Gastrocnemius medialis (tissue), 4 donors: ENCODE data around the gene ARHGAP5. TPM values are rescaled to one million over a fixed set of nuclear protein-coding genes. Genes with fewer than 3 reads are reported as not detected.

Source experiments
- ATAC-seq, 2 donors: fragments of 150-250 bp; one replicate each; pipeline ENCODE4 v1.9.1; 2016
- DNase-seq, 2 donors: peaks; one replicate each; pipeline ENCODE4 v3.0.0-alpha.2; 2019
- H3K27ac ChIP-seq, 4 donors: fragments of 200-600 bp; sonication (generic); 1 replicate in 1 of 4; 2 replicates in 3 of 4; pipeline ENCODE4 v1.5.1; 2016 to 2018; ENCODE audit warnings: mild to moderate bottlenecking in 2 of 4, moderate library complexity in 1 of 4
- H3K27me3 ChIP-seq, 3 donors: fragments of 200-600 bp; sonication (generic) in 2 of 3; 1 replicate in 1 of 3; 2 replicates in 2 of 3; pipeline versions ENCODE4 v1.5.1 to v1.6.0; 2016 to 2019; ENCODE audit warnings: mild to moderate bottlenecking in 1 of 3, moderate library complexity in 1 of 3
- H3K36me3 ChIP-seq, 2 donors: fragments of 200-600 bp; sonication (generic) in 1 of 2; one replicate each; pipeline ENCODE4 v1.5.1; 2017 to 2018
- H3K4me1 ChIP-seq, 2 donors: fragments of 200-600 bp; sonication (generic) in 1 of 2; one replicate each; pipeline ENCODE4 v1.5.1; 2016 to 2017; ENCODE audit warnings: mild to moderate bottlenecking in 2 of 2
- H3K4me3 ChIP-seq, 4 donors: fragments of 200-600 bp; sonication (generic) in 3 of 4; 1 replicate in 1 of 4; 2 replicates in 3 of 4; pipeline ENCODE4 v1.5.1; 2016 to 2019; ENCODE audit warnings: mild to moderate bottlenecking in 2 of 4
- H3K9me3 ChIP-seq, 3 donors: fragments of 200-600 bp; sonication (generic) in 2 of 3; 1 replicate in 1 of 3; 2 replicates in 2 of 3; pipeline ENCODE4 v1.5.1; 2016 to 2019
- CTCF ChIP-seq, 5 experiments: fragments of 450-650 bp in 3 of 5; fragments of 200-600 bp in 2 of 5; sonication (generic) in 2 of 5; IDR thresholded peaks in 4 of 5; conservative IDR thresholded peaks in 1 of 5; 1 replicate in 4 of 5; 2 replicates in 1 of 5; pipeline ENCODE4 v1.5.1; 2016 to 2019; ENCODE audit warnings: antibody characterized with exemption in 5 of 5, mild to moderate bottlenecking in 3 of 5, moderate library complexity in 3 of 5
- POLR2A ChIP-seq, 2 donors: fragments of 450-650 bp; IDR thresholded peaks; one replicate each; pipeline ENCODE4 v1.6.1; 2017; ENCODE audit warnings: antibody characterized with exemption in 2 of 2, mild to moderate bottlenecking in 2 of 2, moderate library complexity in 2 of 2
- in situ Hi-C, 4 donors: fragments of 200-750 bp; cut with MboI; loops; one replicate each; pipeline versions ENCODE4 v1.15.0 to v1.8.0; 2017; ENCODE audit warnings: low sequenced_read_pairs in 4 of 4
- intact Hi-C: fragments of 100-400 bp; cut with DNase I; formaldehyde crosslinking; loops from one replicate; pipeline ENCODE4 v1.15.1; 2023; ENCODE audit warnings: low total_unique reads
- total RNA-seq, 4 donors: library from RNA; depleted of rRNA; stranded (reverse); fragments of >200 nt; gene quantifications; one replicate each; pipeline versions ENCODE4 v1.1.0 to v1.2.3, GENCODE V29; 2016

Gene ARHGAP5
- total RNA-seq, 4 donors from 2014 or later = 56.5 to 76.9 (median 66.9) TPM

- no peak overlapping the region for H3K4me3 ChIP-seq
- H3K27me3 ChIP-seq = no peaks in the 10 kb centered on the region
- no peak for ATAC-seq
- H3K9me3 ChIP-seq = no peaks in the 10 kb centered on the region
- H3K4me1 ChIP-seq = peaks cover 44 to 46% of the 10 kb centered on the region in 2 donors
- no peaks in the 10 kb centered on the region for H3K36me3 ChIP-seq
- in situ Hi-C loops = loop anchor here in 1 of 4 donors (25.0 kb wide), 1 partner anchor 477 kb away; no protein-coding TSS in a partner anchor
- DNase-seq = no peak
- TF ChIP-seq POLR2A (IDR thresholded peaks at IDR 0.05) (no peak), CTCF (IDR thresholded peaks at IDR 0.05 in 4 of 5, conservative IDR thresholded peaks at IDR 0.05 in 1 of 5) (no peak)
- intact Hi-C loops = no loop called here
- H3K27ac ChIP-seq = no peak overlapping the region
Measured at GRCh38 chr14:32085182-32085844, 8.2 kb downstream of the ARHGAP5 start.

- no peak for DNase-seq
- peaks cover 0 to 5% of the 10 kb centered on the region in 2 donors for H3K36me3 ChIP-seq
- intact Hi-C loops (no loop called here), in situ Hi-C loops (loop anchor here in 1 of 4 donors (25.0 kb wide), 1 partner anchor 476 kb away; no protein-coding TSS in a partner anchor)
- no peak for ATAC-seq
- TF ChIP-seq CTCF (IDR thresholded peaks at IDR 0.05 in 4 of 5, conservative IDR thresholded peaks at IDR 0.05 in 1 of 5) (no peak), POLR2A (IDR thresholded peaks at IDR 0.05) (no peak)
- H3K4me1 ChIP-seq = peaks cover 41 to 46% of the 10 kb centered on the region in 2 donors
- no peak overlapping the region for H3K4me3 ChIP-seq
- H3K9me3 ChIP-seq = no peaks in the 10 kb centered on the region
- H3K27ac ChIP-seq = no peak overlapping the region
- H3K27me3 ChIP-seq = no peaks in the 10 kb centered on the region
Measured at GRCh38 chr14:32085845-32086383, 8.8 kb downstream of the ARHGAP5 start.

- Histone ChIP-seq H3K9me3 (no peaks in the 10 kb centered on the region), H3K27me3 (no peaks in the 10 kb centered on the region), H3K36me3 (peaks cover 0 to 14% of the 10 kb centered on the region in 2 donors), H3K4me1 (peaks cover 35 to 41% of the 10 kb centered on the region in 2 donors), H3K4me3 (no peak overlapping the region), H3K27ac (no peak overlapping the region)
- no peak for TF ChIP-seq CTCF (IDR thresholded peaks at IDR 0.05 in 4 of 5, conservative IDR thresholded peaks at IDR 0.05 in 1 of 5)
- TF ChIP-seq POLR2A (IDR thresholded peaks at IDR 0.05) = no peak
- intact Hi-C loops (no loop called here), in situ Hi-C loops (loop anchor here in 1 of 4 donors (25.0 kb wide), 1 partner anchor 475 kb away; no protein-coding TSS in a partner anchor)
- no peak for DNase-seq
- ATAC-seq = peak in 1 of 2 donors; percentile 41
Measured at GRCh38 chr14:32087173-32087861, 10.2 kb downstream of the ARHGAP5 start.

DNA sequence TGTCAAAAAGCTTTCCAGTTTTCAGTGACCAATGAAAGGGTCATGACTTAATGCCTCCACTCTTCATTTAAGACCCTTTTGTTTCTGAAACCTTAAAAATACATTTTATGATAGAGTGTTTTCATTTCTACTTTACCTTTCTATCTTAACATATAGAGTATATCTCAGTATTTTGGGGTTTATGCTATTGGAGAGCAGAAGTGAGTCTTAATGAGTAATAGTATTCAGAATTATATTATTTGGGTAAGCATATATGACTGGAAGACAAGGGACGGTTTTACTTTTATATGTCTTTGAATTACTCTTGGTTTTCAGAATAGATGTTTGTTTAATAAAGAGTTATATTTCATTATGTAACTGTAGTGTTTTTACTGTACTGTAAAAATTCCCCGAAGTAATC lies 10.8 kb downstream of the ARHGAP5 start:
- DNase-seq (no peak), ATAC-seq (no peak)
- no peaks in the 10 kb centered on the region for H3K9me3 ChIP-seq
- H3K27me3 ChIP-seq = no peaks in the 10 kb centered on the region
- no peak overlapping the region for H3K4me3 ChIP-seq
- in situ Hi-C loops = loop anchor here in 1 of 4 donors (25.0 kb wide), 1 partner anchor 474 kb away; no protein-coding TSS in a partner anchor
- no peak for TF ChIP-seq CTCF (IDR thresholded peaks at IDR 0.05 in 4 of 5, conservative IDR thresholded peaks at IDR 0.05 in 1 of 5)
- no peak for TF ChIP-seq POLR2A (IDR thresholded peaks at IDR 0.05)
- H3K27ac ChIP-seq = no peak overlapping the region
- H3K4me1 ChIP-seq = peaks cover 30 to 35% of the 10 kb centered on the region in 2 donors
- intact Hi-C loops = no loop called here
- H3K36me3 ChIP-seq = peaks cover 0 to 20% of the 10 kb centered on the region in 2 donors
